ENCODE results near the gene USP7. TPM values are rescaled to one million over a fixed set of nuclear protein-coding genes. Genes with fewer than 3 reads are reported as not detected.
A peak's percentile ranks its signal among the peaks of the same experiment; 100 is the strongest.

USP7 gene
- total and polyA plus RNA-seq, 9 donors: 28.1 to 104 (median 86.3) TPM

GRCh38 chr16:8853611-8854010 lies 110.1 kb downstream of the USP7 start:
- no peak for TF ChIP-seq CTCF (IDR thresholded peaks at IDR 0.05)
- no peak for TF ChIP-seq EP300 (IDR thresholded peaks at IDR 0.05)
- TF ChIP-seq POLR2A (IDR thresholded peaks at IDR 0.05): no peak
- DNase-seq: no peak
- no peaks in the 10 kb centered on the region for H3K36me3 ChIP-seq
- intact Hi-C loops (cut with DNase I): no loop called here
- WGBS, 3 donors: 68 to 81% (median 68%) methylated on average over 7 of the region's 7 CpGs
- peaks cover 10% of the 10 kb centered on the region for H3K4me1 ChIP-seq (ENCODE audit: insufficient read depth)
- H3K27ac ChIP-seq: no peak overlapping the region
- no peak overlapping the region for H3K4me3 ChIP-seq
- H3K9me3 ChIP-seq: no peaks in the 10 kb centered on the region
- H3K27me3 ChIP-seq: no peaks in the 10 kb centered on the region

DNA sequence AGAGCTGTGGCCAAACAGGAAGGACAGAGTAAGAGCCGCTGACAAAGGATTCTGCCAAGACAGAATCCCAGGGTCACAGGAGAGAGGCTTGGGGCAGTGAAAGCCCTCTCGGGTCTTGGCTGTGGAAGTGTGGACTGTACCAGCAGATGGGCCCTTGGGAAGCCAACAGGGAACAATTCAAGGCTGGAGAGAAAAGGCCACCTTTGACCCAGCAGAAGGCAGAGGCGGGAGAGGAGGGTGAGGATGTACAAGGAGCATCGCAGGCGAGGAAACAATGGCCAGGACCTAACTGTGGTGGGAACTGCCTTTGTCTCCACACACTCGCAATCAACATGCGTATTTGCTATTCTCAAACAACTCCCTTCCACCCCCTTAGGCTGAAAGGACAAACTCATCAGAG lies 110.6 kb downstream of the USP7 start:
- TF ChIP-seq EP300 (IDR thresholded peaks at IDR 0.05): no peak
- H3K4me3 ChIP-seq: no peak overlapping the region
- peaks cover 10% of the 10 kb centered on the region for H3K4me1 ChIP-seq (ENCODE audit: insufficient read depth)
- no peaks in the 10 kb centered on the region for H3K9me3 ChIP-seq
- H3K36me3 ChIP-seq: no peaks in the 10 kb centered on the region
- DNase-seq: peak in 1 of 5 donors; percentile 48
- intact Hi-C loops (cut with DNase I): no loop called here
- WGBS, 3 donors: 43 to 64% (median 63%) methylated on average over 7 of the region's 7 CpGs
- no peaks in the 10 kb centered on the region for H3K27me3 ChIP-seq
- no peak overlapping the region for H3K27ac ChIP-seq

DNA sequence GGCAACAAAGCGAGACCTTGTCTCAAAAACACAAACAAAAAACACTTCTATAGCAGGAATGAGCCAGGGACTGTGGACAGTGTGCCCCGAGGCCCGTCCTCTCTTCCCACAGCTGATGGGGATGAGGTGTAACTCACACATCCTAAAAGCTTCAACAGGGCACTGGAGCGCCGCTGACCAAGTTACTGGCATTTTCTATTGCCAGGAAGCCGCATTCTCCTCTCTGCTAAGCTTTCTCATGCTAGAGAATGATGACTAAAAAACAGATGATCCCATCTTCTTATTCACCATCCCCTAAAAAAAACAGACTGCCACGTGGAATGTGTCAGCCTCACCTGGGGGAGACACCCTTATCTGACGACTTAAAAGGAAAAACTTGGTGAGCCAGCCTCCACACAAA lies 111.2 kb downstream of the USP7 start:
- TF ChIP-seq POLR2A (IDR thresholded peaks at IDR 0.05) (no peak), CTCF (IDR thresholded peaks at IDR 0.05) (no peak)
- no peak overlapping the region for H3K27ac ChIP-seq

GRCh38 chr16:8851761-8852403 lies 111.8 kb downstream of the USP7 start:
- H3K9me3 ChIP-seq: no peaks in the 10 kb centered on the region
- DNase-seq: no peak
- no peak for TF ChIP-seq EP300 (IDR thresholded peaks at IDR 0.05)
- TF ChIP-seq CTCF (IDR thresholded peaks at IDR 0.05): no peak
- no peak overlapping the region for H3K27ac ChIP-seq
- H3K4me1 ChIP-seq (ENCODE audit: insufficient read depth): peaks cover 10% of the 10 kb centered on the region
- no peaks in the 10 kb centered on the region for H3K27me3 ChIP-seq
- H3K36me3 ChIP-seq: no peaks in the 10 kb centered on the region
- no peak overlapping the region for H3K4me3 ChIP-seq
- WGBS, 3 donors: 88 to 90% (median 88%) methylated on average over 8 of the region's 8 CpGs
- intact Hi-C loops (cut with DNase I): no loop called here

More for the DNA sequence above, 111.2 kb downstream of the USP7 start:
- no peaks in the 10 kb centered on the region for H3K27me3 ChIP-seq
- no peaks in the 10 kb centered on the region for H3K36me3 ChIP-seq
- no peaks in the 10 kb centered on the region for H3K9me3 ChIP-seq
- no peak overlapping the region for H3K4me3 ChIP-seq
- DNase-seq: no peak
- intact Hi-C loops (cut with DNase I): no loop called here
- WGBS, 3 donors: 63 to 72% (median 68%) methylated on average over 8 of the region's 8 CpGs
- H3K4me1 ChIP-seq (ENCODE audit: insufficient read depth): peaks cover 10% of the 10 kb centered on the region

DNA sequence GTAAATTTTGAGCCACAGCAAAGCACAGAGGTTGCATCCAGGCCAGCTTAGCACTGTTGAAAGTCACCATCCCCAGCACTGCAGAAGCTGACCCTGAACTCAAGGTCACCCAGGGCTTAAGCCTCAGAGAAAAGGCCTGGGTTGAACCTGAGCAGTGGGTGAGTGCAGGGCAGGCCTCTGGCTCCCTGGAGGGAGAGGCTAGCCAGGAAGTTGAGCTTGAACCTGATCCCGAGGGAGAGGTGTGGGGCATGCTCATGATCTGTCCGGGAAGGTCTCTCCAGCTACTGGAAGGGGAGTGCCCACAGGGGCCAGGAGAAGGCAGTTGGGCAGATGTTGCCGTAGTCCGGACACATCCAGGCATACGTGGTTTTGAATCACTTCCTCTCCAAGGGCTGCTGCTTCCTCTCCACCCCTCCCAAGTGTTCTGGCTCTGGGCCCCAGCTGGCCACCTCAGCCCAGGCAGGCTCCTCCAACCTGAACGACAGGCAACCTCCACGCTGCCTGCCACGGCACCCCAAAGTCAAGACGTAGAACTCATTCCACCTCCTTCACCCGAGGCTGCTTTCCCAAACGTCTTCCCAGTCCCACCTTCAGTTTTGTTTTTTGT lies 113.3 kb downstream of the USP7 start:
- no peaks in the 10 kb centered on the region for H3K27me3 ChIP-seq
- intact Hi-C loops (cut with DNase I): no loop called here
- TF ChIP-seq POLR2A (IDR thresholded peaks at IDR 0.05): no peak
- no peak for TF ChIP-seq EP300 (IDR thresholded peaks at IDR 0.05)
- no peak for TF ChIP-seq CTCF (IDR thresholded peaks at IDR 0.05)
- peaks cover 10% of the 10 kb centered on the region for H3K4me1 ChIP-seq (ENCODE audit: insufficient read depth)
- peak overlapping the region in 1 of 2 donors; percentile 42 for H3K27ac ChIP-seq
- H3K36me3 ChIP-seq: no peaks in the 10 kb centered on the region
- H3K4me3 ChIP-seq: no peak overlapping the region
- 45 to 51% (median 49%) methylated on average over 11 of the region's 11 CpGs for WGBS, 3 donors
- no peaks in the 10 kb centered on the region for H3K9me3 ChIP-seq
- peak in 2 of 5 donors; percentile 55 to 64 for DNase-seq

Data from ovary (tissue), 9 donors.